DMS79 treated with DMSO at 0.1 percent for 48 hours (cell line): ENCODE measurements around the gene EYA2.
"Not testable (repeated sequence)": the region's sequence is repeated elsewhere in the genome, so short reads cannot be mapped to it uniquely, and the experiment has no call there.

Source experiments
- DNase-seq: peaks from one replicate; lab custom pipeline; 2025; lab: John Stamatoyannopoulos, UW

EYA2 gene

DNA sequence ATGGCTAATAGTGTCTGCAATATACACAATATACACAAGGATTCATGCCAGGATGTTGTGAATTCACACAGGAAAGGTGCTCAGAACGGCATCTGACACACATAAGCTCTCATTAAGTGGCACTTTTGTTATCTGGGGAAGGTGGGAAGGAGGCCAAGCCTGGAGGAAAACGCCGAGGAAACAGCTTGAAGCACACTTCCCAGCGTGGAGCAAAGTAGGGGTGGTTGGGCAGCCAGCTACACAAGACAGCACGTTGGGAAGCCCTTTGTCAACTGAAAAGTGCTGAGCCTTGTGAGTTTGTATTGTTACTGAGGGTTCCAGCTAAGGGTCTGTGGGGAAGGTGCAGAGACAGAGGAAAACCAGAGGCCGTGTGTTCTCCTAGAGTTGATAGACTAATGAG, 280.9 kb downstream of the EYA2 start:
- peak; percentile 41 for DNase-seq

DNA sequence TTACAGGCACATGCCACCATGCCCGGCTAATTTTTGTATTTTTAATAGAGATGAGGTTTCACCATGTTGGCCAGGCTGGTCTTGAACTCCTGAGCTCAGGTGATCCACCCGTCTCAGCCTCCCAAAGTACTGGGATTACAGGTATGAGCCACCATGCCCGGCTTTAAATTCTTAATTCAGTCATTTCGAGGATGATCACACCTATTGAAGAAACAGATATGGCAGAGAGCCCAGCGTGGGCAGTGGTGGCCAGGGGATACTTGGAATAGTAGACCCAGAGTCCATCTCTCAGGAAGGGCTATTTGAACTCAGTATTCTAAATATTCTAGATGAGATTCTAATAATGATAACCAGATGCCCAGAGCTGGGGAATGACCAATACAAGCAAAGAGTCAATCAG, 281.6 kb downstream of the EYA2 start:
- DNase-seq = not testable (repeated sequence)

DNA sequence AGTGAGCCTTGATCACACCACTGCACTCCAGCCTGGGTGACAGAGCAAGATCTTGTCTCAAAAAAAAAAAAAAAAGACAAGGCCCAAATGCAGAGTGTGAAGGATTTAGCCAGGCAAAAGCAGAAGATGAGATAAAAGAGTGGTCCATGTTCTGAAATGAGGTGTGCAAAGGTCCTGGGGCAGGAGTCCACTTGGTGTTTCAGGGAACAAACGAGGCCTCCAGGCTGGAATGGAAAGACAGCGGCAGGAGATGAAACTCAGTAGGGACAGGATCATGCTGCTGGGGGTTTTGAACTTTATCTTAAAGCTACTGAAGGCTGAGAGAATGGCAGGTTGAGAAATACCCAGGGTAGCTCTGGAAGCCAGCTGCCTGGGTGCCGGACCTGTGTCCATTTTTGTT, 283.6 kb downstream of the EYA2 start:
- DNase-seq = no peak

DNA sequence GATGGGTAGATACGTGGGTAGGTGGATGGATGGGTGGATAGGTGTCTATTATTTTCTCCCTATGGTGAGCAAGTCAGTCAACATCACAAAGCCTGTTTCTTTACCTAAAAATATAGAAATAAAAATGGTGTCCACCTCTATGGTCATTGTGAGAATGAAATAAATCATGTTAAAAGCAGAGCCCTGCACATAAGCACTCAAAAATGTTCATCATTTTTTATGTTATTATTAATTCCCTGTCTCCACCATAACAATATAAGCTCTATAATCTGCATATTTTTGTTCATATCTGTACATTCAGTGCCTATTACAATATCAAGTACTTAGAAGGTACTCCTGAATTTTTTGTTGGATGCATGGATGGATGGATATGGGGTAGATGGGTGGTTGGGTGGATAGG, 284.2 kb downstream of the EYA2 start:
- no peak for DNase-seq

DNA sequence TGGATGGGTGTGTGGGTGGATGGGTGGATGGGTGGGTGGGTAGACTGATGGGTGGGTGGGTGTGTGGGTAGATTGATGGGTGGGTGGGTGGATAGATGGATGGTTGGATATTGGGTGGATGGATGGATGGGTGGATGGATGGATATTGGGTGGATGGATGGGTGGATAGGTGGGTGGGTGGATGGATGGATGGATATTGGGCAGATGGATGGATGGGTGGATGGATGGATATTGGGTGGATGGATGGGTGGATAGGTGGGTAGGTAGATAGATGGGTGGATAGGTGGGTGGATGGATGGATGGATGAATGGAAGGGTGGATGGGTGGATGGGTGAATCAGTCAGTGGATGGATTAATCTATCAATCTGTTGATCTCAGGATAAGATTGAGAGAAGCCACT, 284.6 kb downstream of the EYA2 start:
- no peak for DNase-seq

DNA sequence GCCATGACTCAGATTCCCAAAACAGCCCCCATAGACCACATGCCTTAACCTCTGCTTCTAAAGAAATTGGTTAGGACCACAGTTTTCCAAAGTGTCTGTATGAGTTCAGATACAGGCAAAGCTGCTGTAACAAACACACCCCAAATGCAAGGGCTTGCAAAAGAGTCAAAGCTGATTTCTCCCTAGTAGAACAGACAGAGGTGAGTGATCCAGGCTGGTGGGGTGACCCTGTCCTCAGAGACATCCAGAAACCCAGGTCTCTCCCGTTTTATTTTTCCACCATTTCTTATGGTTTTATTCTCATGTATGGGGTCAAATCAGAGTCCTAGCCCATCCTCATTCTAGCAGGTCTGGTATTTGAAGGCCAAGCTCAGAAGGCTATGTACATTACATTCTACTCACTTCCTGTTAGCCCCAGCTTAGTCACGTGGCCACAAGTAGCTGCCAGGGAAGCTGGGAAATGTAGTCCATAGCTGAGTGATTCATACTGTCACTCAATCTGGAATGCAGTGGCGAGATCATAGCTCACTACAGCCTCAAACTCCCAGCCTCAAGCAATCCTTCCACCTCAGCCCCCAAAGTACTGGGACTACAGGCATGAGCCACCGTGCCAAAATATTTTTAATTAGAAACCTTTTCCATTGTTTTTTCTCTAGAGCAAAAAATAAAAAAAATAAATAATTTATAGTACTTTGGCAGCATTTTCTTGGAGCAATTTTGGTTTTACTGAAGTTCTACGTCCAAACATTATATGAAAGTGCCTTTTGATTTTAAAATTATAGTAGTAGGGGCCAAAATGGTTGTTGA, 286.6 kb downstream of the EYA2 start:
- no peak for DNase-seq

DNA sequence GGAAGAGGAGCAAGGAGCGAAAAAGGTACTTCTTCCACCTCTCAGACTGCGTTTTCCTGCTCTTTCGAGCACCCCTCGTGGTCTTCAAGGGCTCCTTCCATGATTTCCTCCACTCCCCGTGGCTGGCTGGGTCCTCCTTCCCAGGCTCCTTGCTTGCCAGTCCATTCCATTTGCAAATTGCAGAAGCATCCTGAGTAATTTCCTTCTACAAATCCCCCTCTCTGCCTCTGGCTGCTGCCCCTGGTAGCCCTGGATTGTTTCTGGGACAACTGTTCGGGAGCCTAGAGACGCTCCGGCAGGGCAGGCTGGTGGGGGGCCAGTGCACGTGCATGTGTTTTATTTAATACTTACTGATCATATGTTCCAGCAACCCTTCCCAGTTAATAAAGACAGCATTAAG, 288.7 kb downstream of the EYA2 start:
- no peak for DNase-seq

DNA sequence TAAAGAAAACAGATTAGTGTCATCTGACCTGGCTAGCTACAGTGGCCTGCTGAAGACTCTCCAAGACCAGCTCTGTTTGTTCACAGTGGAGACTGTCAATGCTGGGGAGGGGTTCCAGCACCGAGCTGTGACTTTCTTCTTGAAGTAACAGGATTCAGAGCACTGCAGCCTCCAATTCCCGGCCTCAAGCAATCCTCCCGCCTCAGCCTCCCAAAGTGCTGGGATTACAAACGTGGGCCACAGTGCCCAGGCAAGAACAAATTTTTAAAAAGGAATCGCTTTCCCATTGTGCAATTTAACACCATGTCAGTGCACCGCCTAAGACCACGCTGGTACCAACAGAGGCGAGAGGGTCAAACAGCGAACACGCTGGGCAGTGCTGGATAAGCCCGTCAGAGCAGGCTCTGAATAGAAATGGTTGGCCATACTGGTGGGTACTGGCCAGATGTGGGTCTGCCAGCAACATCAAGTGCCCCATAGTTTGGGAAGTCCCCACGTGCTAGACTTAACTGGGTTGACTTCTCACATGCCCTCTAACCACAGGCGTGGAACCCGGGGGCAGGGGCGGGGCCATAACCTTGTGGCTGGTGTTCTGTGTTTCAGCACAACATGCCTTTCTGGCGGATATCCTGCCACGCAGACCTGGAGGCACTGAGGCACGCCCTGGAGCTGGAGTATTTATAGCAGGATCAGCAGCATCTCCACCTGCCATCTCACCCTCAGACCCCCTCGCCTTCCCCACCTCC, 293.0 kb downstream of the EYA2 start:
- DNase-seq = no peak

DNA sequence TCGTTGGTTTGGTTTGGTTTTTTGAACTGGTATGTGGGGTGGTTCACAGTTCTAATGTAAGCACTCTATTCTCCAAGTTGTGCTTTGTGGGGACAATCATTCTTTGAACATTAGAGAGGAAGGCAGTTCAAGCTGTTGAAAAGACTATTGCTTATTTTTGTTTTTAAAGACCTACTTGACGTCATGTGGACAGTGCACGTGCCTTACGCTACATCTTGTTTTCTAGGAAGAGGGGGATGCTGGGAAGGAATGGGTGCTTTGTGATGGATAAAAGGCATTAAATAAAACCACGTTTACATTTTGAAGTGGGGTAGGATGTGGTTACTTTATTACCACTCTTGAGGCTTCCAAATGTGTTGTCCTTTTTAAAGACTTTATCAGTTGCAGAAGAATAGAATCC, 293.9 kb downstream of the EYA2 start:
- no peak for DNase-seq

DNA sequence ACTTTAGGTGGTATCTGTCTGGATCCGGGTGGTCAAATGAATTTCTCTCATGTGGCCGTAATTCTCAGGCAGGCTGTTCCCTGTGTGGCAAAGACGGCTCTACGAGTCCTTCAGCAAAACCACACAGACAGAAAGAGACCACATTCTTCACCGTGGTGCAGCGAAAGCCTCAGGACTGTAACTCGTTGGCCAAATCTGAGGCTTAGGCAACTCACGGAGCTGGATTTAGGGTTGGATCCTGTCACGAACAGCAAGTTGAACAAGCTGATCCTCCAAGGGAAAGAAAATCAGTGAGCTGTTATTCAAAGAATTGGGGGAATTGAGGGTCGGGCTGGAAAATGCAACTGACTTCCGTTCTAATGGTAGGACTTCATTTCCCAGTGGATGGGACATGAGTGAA, 294.4 kb downstream of the EYA2 start:
- DNase-seq = no peak

DNA sequence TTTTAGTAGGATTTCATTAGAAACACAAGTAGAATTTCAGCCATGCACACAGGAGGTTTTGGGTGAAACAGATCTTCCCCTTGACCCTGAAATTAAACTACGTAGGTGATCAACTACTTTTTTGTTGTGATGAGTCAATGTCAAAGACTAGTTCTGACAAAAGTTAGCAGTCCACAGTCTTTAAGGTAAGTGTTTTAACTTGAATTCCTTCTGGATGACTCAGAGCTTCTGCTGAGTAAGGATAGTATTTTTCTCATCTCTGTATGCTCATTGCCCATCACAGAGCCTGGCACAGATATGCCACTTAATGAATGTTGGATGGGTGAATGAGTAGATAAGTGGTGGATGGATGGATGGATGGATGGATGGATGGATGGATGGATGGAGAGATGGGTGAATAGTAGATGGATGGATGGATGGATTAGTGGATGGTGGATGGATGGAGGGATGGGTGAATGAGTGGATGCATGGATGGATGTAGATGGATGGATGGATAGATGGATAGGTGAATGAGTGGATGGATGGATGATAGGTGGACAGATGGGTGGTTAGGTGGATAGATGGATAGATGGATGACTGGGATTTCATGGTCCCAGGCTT, 296.5 kb downstream of the EYA2 start:
- no peak for DNase-seq

DNA sequence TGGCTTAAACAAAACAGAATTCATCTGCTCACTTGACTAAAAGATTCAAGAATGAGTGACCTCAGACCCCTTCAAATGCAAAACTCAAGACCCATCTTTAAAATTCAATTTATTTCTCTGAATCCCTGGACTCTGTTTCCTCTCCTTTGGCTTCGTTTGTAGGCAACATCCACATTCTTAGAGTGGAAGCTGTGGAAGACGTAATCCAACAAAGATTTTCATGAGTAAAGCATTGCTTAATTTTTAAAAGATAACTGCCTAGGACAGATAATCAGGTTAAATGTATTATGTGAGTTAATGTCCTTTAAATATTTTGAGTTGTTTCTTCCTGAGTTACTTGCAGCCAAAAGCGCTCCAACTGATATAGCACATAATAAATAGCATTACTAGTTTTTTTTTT, 297.3 kb downstream of the EYA2 start:
- DNase-seq = no peak

DNA sequence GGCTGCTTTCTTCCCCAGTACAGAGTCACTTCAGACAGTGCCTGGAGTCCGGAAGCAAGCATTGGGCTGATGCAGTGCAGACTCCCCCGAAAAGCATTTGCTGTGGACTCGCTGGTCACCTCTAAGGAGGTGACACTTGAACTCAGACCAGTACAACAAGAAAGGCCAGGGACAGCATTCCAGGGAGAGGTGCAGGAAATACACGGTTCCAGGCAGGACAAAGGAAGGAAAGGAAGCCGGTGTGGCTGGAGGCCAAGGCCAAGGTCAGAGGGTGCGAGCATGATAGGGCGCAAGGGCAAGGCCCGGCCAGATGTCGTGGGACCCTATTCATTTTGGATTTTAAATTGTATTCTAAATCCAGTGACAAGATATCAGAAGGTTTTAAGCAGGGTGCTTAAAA, 300.9 kb downstream of the EYA2 start:
- DNase-seq = no peak

DNA sequence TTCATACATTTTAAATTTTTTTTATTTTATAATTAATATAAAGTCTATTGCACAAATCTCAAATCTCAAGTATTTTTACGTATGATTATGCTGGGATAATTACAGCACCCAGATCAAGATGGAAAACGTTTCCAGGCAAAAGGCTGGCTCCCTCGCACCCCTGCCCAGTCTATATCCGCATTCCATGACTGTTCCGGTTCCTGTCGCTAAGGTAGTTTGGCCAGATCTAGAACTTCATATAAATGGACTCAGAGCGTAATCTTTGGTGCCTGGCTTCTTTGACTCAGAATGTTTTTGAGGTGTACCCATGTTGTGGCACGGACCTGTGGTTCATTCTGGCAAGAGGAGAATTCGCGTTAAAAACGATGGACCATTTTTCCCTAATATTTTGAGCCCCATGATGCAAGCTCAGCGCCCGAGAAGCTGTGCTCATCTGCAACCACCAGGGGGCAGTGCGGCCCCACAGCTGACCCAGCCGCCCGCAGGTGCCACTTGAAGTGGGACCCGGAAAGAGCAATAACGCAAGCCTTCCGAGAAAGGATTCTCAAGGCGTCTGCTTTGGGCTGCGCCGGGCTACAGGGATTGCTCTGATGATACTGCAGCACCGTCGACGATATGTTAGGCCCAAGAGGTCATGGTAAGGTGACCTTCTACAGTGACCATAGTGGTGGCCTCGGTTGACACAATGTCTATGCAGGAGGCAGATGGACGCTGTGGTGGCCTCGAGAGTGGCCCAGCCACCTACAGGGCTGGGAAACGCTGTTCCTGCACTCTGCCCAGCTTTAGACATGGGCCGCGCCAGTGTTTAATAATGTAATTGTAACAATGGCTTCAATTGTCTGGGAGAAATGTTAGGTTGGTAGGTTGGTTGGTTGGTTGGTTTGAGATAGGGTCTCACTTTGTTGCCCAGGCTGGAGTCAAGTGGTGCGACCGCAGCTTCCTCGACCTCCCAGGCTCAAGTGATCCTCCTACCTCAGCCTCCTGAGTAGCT, 301.7 kb downstream of the EYA2 start:
- DNase-seq = peak; percentile 10

DNA sequence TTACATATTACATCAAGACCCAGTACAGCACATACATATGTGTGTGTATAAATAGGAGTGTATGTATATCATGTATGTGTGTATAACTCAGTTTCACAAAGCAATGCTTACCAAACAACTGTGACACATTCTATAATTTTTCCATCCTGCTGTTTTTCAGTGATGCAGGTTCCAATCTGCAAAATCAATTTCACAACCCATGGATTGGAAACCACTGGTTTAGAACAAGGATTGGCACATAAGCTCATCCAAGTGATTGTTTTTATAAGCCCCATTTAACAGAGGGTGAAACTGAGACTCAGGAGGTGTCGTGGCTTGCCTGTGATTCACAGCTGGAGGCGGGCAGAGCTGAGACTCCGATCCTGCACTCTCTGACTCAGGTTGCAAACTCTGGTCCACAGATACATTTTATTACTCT, 303.6 kb downstream of the EYA2 start:
- no peak for DNase-seq

DNA sequence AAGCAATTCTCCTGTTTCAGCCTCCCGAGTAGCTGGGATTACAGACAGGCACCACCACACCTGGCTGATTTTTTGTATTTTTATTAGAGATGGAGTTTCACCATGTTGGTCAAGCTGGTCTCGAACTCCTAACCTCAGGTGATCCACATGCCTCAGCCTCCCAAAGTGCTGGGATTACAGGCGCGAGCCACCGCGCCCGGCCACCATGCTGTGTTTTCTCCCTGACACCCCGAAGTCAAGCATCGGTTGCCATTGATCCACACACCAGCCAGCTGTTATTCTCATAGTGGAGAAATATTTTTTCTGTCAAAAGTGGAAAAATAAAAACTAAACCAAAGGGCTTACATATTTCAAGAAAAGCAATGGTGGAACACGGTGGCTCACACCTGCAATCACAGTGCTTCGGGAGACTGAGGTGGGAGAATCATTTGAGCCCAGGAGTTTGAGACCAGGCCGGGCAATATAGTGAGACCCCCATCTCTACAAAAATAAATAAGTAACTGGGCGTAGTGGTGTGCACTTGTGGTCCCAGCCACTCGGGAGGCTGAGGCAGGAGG, 304.4 kb downstream of the EYA2 start:
- DNase-seq = no peak

DNA sequence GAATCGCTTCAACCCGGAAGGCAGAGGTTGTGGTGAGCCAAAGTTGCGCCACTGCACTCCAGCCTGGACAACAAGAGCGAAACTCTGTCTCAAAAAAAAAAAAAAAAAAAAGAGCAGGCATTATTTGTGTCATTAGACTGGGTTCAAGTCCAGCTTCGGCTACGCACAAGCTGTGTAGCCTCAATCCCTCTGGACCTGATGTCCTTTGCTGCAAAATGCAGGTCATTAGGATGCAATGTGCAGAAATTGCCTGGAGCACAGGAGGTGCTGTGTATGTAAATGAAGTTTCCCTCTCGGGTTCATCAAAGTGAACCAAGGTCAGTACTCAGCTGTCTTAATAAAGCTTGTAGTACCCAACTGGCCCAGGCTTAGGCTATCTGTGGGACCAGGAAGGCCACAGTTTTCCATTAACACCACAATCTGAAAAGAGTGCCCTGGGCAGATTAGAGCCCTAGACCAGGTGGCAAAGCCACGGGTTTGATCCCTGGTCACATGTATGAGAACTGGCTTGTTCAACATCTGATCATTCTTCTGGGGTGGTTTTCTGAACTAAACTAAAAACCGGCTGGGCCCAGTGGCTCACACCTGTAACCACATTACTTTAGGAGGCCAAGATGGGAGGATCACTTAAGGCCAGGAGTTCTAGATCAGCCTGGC, 306.6 kb downstream of the EYA2 start:
- no peak for DNase-seq

DNA sequence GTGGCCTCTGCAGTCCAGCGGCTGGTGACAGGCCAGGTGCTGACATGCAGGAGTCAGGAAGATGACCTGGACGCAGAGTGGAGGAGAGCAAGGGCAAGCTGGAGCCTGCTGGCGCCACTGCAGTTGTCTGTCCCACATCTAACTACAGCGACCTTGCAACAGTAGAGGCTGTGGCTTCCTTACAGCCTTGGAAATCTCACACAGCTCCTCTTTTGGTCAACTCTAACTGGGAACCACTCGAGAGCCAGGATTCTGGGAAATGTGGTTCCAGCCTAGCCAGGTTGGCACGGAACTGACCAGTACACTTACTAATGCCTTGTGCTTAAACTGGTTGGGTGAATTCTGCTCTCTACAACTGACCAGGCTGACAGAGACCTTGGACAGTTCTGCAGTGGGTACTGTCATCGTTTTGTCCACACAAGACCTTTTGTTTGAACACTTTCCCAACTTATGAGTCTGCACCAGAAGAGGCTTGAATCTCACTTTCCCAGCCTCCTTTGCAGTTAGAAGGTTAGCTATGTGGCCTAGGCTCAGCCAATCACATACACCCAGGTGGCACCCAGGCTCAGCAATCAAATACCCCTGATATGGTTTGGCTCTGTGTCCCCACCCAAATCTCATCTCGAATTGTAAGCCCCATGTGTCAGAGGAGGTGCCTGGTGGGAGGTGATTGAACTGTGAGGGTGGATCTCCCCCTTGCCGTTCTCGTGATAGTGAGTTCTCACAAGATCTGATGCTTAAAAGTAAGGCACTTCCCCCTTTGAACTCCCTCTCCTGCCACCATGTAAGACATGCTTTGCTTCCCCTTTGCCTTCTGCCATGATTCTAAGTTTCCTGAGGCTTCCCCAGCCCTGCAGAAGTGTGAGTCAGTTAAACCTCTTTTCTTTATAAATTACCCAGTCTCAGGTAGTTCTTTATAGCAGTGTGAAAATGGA, 308.4 kb downstream of the EYA2 start:
- no peak for DNase-seq

DNA sequence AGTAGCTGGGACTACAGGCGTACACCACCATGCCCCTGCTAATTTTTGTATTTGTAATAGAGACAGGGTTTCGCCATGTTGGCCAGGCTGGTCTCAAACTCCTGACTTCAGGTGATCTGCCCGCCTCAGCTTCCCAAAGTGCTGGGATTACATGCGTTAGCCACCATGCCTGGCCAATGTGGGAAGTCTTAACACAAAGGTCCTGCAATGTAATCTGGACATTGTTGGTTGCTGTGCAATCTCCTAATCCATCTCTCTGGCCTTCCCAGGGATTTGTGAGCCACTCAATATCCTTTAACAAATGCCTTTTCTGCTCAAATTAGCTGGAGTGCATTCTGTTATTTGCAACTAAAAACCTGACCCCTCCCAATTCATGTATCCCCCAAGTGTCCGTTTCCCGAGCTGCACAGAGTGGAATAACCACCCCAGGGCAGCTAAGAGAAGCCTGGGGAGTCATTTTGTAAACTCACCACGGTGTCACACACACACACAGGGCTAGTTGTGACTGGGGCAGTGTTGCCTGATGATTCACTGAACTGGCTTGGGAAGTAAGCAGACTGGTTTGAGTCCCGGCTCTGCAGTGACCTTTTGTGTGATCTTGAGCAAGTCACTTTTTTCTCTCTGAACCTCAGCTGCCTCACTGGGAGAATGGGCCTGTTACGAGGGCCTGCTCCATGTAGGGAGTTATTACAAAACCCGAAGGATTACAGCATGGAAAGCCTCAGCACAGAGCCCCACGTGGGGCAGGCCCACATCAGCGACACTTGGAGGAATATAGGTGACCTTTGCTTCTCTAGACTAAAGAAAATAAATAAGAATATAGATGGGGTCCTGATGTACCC, 309.6 kb downstream of the EYA2 start:
- no peak for DNase-seq
